Measurements from ENCODE around the gene MYMX. TPM values are rescaled to one million over a fixed set of nuclear protein-coding genes. Genes with fewer than 3 reads are reported as not detected.

MYMX gene
- total and polyA plus RNA-seq, 2 of the 13 experiments (the other 11 are each of a cell fraction or from before 2014, with no cell fraction given) = not detected

- TF ChIP-seq, protein P1, sequence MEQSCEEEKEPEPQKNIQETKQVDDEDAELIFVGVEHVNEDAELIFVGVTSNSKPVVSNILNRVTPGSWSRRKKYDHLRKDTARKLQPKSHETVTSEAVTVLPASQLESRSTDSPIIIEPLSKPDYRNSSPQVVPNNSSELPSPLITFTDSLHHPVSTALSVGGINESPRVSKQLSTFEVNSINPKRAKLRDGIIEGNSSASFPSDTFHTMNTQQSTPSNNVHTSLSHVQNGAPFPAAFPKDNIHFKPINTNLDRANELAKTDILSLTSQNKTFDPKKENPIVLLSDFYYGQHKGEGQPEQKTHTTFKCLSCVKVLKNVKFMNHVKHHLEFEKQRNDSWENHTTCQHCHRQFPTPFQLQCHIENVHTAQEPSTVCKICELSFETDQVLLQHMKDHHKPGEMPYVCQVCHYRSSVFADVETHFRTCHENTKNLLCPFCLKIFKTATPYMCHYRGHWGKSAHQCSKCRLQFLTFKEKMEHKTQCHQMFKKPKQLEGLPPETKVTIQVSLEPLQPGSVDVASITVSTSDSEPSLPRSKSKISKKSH (CRISPR knock-in tag; IDR thresholded peaks at IDR 0.05; ENCODE audit: borderline replicate concordance) = peak; percentile 0; the same call in 1 of the 2 replicates
- TF ChIP-seq ZNF205 (CRISPR knock-in tag; IDR thresholded peaks at IDR 0.05) = no peak
- TF ChIP-seq, protein P2, sequence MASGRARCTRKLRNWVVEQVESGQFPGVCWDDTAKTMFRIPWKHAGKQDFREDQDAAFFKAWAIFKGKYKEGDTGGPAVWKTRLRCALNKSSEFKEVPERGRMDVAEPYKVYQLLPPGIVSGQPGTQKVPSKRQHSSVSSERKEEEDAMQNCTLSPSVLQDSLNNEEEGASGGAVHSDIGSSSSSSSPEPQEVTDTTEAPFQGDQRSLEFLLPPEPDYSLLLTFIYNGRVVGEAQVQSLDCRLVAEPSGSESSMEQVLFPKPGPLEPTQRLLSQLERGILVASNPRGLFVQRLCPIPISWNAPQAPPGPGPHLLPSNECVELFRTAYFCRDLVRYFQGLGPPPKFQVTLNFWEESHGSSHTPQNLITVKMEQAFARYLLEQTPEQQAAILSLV (CRISPR knock-in tag; IDR thresholded peaks at IDR 0.05; ENCODE audit: borderline replicate concordance) = 0 out of 2 replicates have a peak, but pooled peaks have one; percentile 3
- 0 out of 2 replicates have a peak, but pooled peaks have one; percentile 12 for TF ChIP-seq HDAC2 (CRISPR knock-in tag; IDR thresholded peaks at IDR 0.05)
- TF ChIP-seq ZNF713 (CRISPR knock-in tag; IDR thresholded peaks at IDR 0.05) = no peak
- no peak for TF ChIP-seq ZKSCAN1 (IDR thresholded peaks at IDR 0.05; ENCODE audit: low read length)
- no peak for TF ChIP-seq ZNF234 (CRISPR knock-in tag; conservative IDR thresholded peaks at IDR 0.05)
- 0 out of 2 replicates have a peak, but pooled peaks have one; percentile 31 for TF ChIP-seq ZNF292 (CRISPR knock-in tag; IDR thresholded peaks at IDR 0.05; ENCODE audit: borderline replicate concordance, low read depth)
- TF ChIP-seq ZMYM3 (CRISPR knock-in tag; IDR thresholded peaks at IDR 0.05) = 0 out of 2 replicates have a peak, but pooled peaks have one; percentile 51
- TF ChIP-seq, protein P3, sequence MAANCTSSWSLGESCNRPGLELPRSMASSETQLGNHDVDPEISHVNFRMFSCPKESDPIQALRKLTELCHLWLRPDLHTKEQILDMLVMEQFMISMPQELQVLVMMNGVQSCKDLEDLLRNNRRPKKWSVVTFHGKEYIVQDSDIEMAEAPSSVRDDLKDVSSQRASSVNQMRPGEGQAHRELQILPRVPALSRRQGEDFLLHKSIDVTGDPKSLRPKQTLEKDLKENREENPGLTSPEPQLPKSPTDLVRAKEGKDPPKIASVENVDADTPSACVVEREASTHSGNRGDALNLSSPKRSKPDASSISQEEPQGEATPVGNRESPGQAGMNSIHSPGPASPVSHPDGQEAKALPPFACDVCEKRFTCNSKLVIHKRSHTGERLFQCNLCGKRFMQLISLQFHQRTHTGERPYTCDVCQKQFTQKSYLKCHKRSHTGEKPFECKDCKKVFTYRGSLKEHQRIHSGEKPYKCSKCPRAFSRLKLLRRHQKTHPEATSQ (CRISPR knock-in tag; IDR thresholded peaks at IDR 0.05; ENCODE audit: borderline replicate concordance) = no peak
- TF ChIP-seq KDM1A (CRISPR knock-in tag; IDR thresholded peaks at IDR 0.05) = no peak
- no peak for TF ChIP-seq TGIF2 (CRISPR knock-in tag; IDR thresholded peaks at IDR 0.05)
- no peak for TF ChIP-seq ZNF614 (CRISPR knock-in tag; IDR thresholded peaks at IDR 0.05; ENCODE audit: borderline replicate concordance)
- TF ChIP-seq KDM6A (CRISPR knock-in tag; IDR thresholded peaks at IDR 0.05; ENCODE audit: low read depth) = 0 out of 2 replicates have a peak, but pooled peaks have one; percentile 8
- TF ChIP-seq FOXC1 (CRISPR knock-in tag; IDR thresholded peaks at IDR 0.05; ENCODE audit: borderline replicate concordance) = no peak
- TF ChIP-seq PPARG (CRISPR knock-in tag; conservative IDR thresholded peaks at IDR 0.05) = no peak; the same call in 1 of the 2 replicates
- 0 out of 2 replicates have a peak, but pooled peaks have one; percentile 2 for TF ChIP-seq ARID3A (IDR thresholded peaks at IDR 0.05; ENCODE audit: low read depth, low read length)
Measured at GRCh38 chr6:44224029-44224964, 7.6 kb downstream of the MYMX start (continued).
